K562 (cell line): Measurements from ENCODE around the gene POLRMT. TPM values are rescaled to one million over a fixed set of nuclear protein-coding genes. Genes with fewer than 3 reads are reported as not detected.

ENCODE experiments used
- ATAC-seq: fragments of 200-7000 bp; cut with Tn5 transposase; 3 replicates; pipeline ENCODE4 v1.9.1; 2020; ENCODE audit warnings: moderate library complexity
- BruUV-seq: library from RNA; stranded (reverse); fragments of 400-500 nt; replicated peaks from 2 replicates; lab custom pipeline; 2021; lab: Mats Ljungman, UMichigan
- CTCF ChIA-PET: fragments of 300-600 bp; formaldehyde crosslinking; extraction: SDS; loops from one replicate; lab custom pipeline; 2021; ENCODE audit warnings: low intra/inter-chr PET ratio; lab: Yijun Ruan, JAX
- POLR2A ChIA-PET: fragments of 300-600, 350-650 bp; sonication (Branson Sonifier 250); formaldehyde crosslinking; extraction: SDS; loops from one replicate; lab custom pipeline; 2021; ENCODE audit warnings: antibody characterized with exemption, inconsistent platforms; lab: Yijun Ruan, JAX
- DNase-seq, 4 experiments: peaks; one replicate each; pipeline versions ENCODE4 v3.0.0 to v3.0.0-alpha.2; 2011 to 2018; ENCODE audit warnings: low spot score in 3 of 4, mixed read lengths in 3 of 4; ENCODE audit errors: extremely low read depth in 1 of 4
- FAIRE-seq: peaks from 2 replicates; lab custom pipeline; 2011; peaks lifted over from hg19 to GRCh38; lab: Jason Lieb, UNC
- H2AFZ ChIP-seq: 2 replicates; pipeline ENCODE4 v1.6.0; 2011; ENCODE audit warnings: low read depth, low read length, control low read depth, inconsistent platforms
- H3K27ac ChIP-seq: fragments of 200-600 bp; 3 replicates; pipeline ENCODE4 v1.8.0; 2011; ENCODE audit warnings: low read depth, mild to moderate bottlenecking, control low read depth, inconsistent platforms, low read length, moderate library complexity, mixed read lengths; ENCODE audit errors: extremely low read depth
- H3K27me3 ChIP-seq, 2 experiments: fragments of 300-600 bp in 1 of 2; 2 replicates in 1 of 2; 3 replicates in 1 of 2; pipeline versions ENCODE4 v1.6.0 to v1.8.0; 2011; ENCODE audit warnings: inconsistent platforms in 2 of 2, low read length in 2 of 2, mild to moderate bottlenecking in 1 of 2, mixed read lengths in 1 of 2, moderate library complexity in 1 of 2; ENCODE audit not compliant: control insufficient read depth in 2 of 2, insufficient read depth in 2 of 2
- H3K36me3 ChIP-seq: fragments of 300-600 bp; 3 replicates; pipeline ENCODE4 v1.8.0; 2011; ENCODE audit warnings: mild to moderate bottlenecking, low read length, inconsistent platforms; ENCODE audit not compliant: control insufficient read depth, insufficient read depth
- H3K4me1 ChIP-seq, 2 experiments: fragments of 200-600 bp in 1 of 2; replicated peaks in 1 of 2; 2 replicates in 1 of 2; 3 replicates in 1 of 2; pipeline versions ENCODE4 v1.5.1 to v1.8.0; 2011; ENCODE audit warnings: inconsistent platforms in 2 of 2, low read length in 2 of 2, mild to moderate bottlenecking in 1 of 2, mixed read lengths in 1 of 2, moderate library complexity in 1 of 2; ENCODE audit not compliant: control insufficient read depth in 2 of 2, insufficient read depth in 2 of 2
- H3K4me2 ChIP-seq: 2 replicates; pipeline ENCODE4 v1.6.1; 2011; ENCODE audit warnings: low read length, control low read depth, inconsistent platforms, mixed read lengths; ENCODE audit not compliant: insufficient read depth
- H3K4me3 ChIP-seq: fragments of 200-600 bp; sonication (generic), shearing (Covaris generic); 2 replicates; pipeline ENCODE4 v1.5.1; 2016; ENCODE audit warnings: control low read depth, inconsistent platforms
- H3K79me2 ChIP-seq: fragments of 200-600 bp; 3 replicates; pipeline ENCODE4 v1.8.0; 2011; ENCODE audit warnings: low read length, inconsistent platforms; ENCODE audit not compliant: control insufficient read depth, insufficient read depth
- H3K9ac ChIP-seq, 2 experiments: 2 replicates each; pipeline versions ENCODE4 v1.6.0 to v1.6.1; 2011; ENCODE audit warnings: low read depth in 2 of 2, low read length in 2 of 2, control low read depth in 1 of 2, inconsistent platforms in 1 of 2, mild to moderate bottlenecking in 1 of 2, mixed read lengths in 1 of 2; ENCODE audit not compliant: insufficient read depth in 1 of 2
- H3K9me1 ChIP-seq: one replicate; pipeline ENCODE4 v1.6.0; 2011; ENCODE audit warnings: inconsistent platforms, mild to moderate bottlenecking, low read length, moderate library complexity; ENCODE audit not compliant: control insufficient read depth, insufficient read depth
- H3K9me3 ChIP-seq: replicated peaks from 2 replicates; pipeline ENCODE4 v1.5.1; 2011; ENCODE audit warnings: low read depth, low read length, inconsistent platforms; ENCODE audit not compliant: control insufficient read depth, insufficient read depth
- H4K20me1 ChIP-seq: replicated peaks from 2 replicates; pipeline ENCODE4 v1.6.1; 2011; ENCODE audit warnings: low read length, inconsistent platforms, mixed read lengths; ENCODE audit not compliant: control insufficient read depth, insufficient read depth
- CHD1 ChIP-seq: fragments of 200-600 bp; sonication (generic); IDR thresholded peaks from one replicate; pipeline ENCODE4 v1.6.1; 2012; ENCODE audit warnings: mild to moderate bottlenecking, moderate library complexity, low read length, inconsistent platforms
- CTCF ChIP-seq, 3 experiments: IDR thresholded peaks in 2 of 3; conservative IDR thresholded peaks in 1 of 3; 2 replicates each; pipeline ENCODE4 v1.5.1; 2011 to 2012; ENCODE audit warnings: low read length in 3 of 3, mild to moderate bottlenecking in 3 of 3, control low read depth in 2 of 3, improper control_type of control experiment in 1 of 3, inconsistent platforms in 1 of 3, low read depth in 1 of 3, mixed read lengths in 1 of 3, moderate library complexity in 1 of 3; ENCODE audit not compliant: insufficient read depth in 2 of 3
- E2F4 ChIP-seq: sonication (generic); formaldehyde crosslinking; IDR thresholded peaks from 2 replicates; pipeline ENCODE4 v1.8.0; 2022; ENCODE audit warnings: mild to moderate bottlenecking, low read depth, missing genetic modification reagents
- ELK1 ChIP-seq: sonication (generic); formaldehyde crosslinking; IDR thresholded peaks from 2 replicates; pipeline ENCODE4 v1.8.1; 2022; ENCODE audit warnings: missing genetic modification reagents
- ETV6 ChIP-seq, 3 experiments: fragments of 150-350 bp in 1 of 3; sonication (generic) in 1 of 3; formaldehyde crosslinking in 1 of 3; IDR thresholded peaks; 2 replicates each; pipeline versions ENCODE4 v1.6.1 to v1.8.0; 2014 to 2022; ENCODE audit warnings: borderline replicate concordance in 2 of 3, low read depth in 2 of 3, antibody characterized with exemption in 1 of 3, low read length in 1 of 3, mild to moderate bottlenecking in 1 of 3, missing genetic modification reagents in 1 of 3
- FOXP4 ChIP-seq: sonication (generic); formaldehyde crosslinking; IDR thresholded peaks from 2 replicates; pipeline ENCODE4 v1.8.0; 2022; ENCODE audit warnings: mild to moderate bottlenecking, missing genetic modification reagents, borderline replicate concordance
- ZBTB34 ChIP-seq: fragments of 250-450 bp; sonication (Bioruptor Pico); IDR thresholded peaks from 2 replicates; pipeline ENCODE4 v1.8.0; 2021; ENCODE audit warnings: mild to moderate bottlenecking, moderate library complexity
- ZNF23 ChIP-seq: fragments of 250-450 bp; sonication (Bioruptor Pico); IDR thresholded peaks from 2 replicates; pipeline ENCODE4 v1.4.0; 2020; ENCODE audit warnings: mild to moderate bottlenecking
- ZNF384 ChIP-seq: IDR thresholded peaks from 2 replicates; pipeline ENCODE4 v1.6.1; 2012; ENCODE audit warnings: low read depth, low read length, improper control_type of control experiment
- WGBS: fragments of 100-300 bp; shearing (Covaris generic); methylation state at CpG from one replicate; pipeline ENCODE4 v1.1.6; 2016; ENCODE audit warnings: low coverage, mixed read lengths; ENCODE audit not compliant: insufficient coverage; ENCODE audit errors: missing lambda C conversion rate; 5-methylcytosine and 5-hydroxymethylcytosine counted together
- in situ Hi-C: fragments of 300-500 bp; cut with MboI; formaldehyde crosslinking; loops from 4 replicates; pipeline ENCODE4 v1.15.0; 2018; ENCODE audit warnings: inconsistent platforms, mixed read lengths
- intact Hi-C: fragments of 100-400 bp; cut with micrococcal nuclease; formaldehyde crosslinking; loops from 2 replicates; pipeline ENCODE4 v1.14.2; 2022
- polyA plus RNA-seq, 8 experiments: library from polyadenylated mRNA; depleted of rRNA in 4 of 8; stranded (reverse) in 5 of 8; unstranded in 3 of 8; fragments of >200 nt; fragmentation: Nextera tagmentation in 2 of 8; fragmentation: Illumina TruSeq in 1 of 8; extraction: Ambion mirVana in 2 of 8; extraction: Trizol in 1 of 8; gene quantifications; 2 replicates each; pipeline versions ENCODE4 v1.2.1 to v1.2.3, GENCODE V29; 2011 to 2014; ENCODE audit warnings: inconsistent platforms in 1 of 8, missing spikeins in 1 of 8
- total RNA-seq, 7 experiments: library from RNA; depleted of rRNA in 6 of 7; stranded (reverse); fragments of >200 nt in 6 of 7; fragmentation: Illumina TruSeq in 2 of 7; extraction: Trizol in 2 of 7; gene quantifications; 2 replicates each; pipeline versions ENCODE4 v1.2.1 to v1.2.3, GENCODE V29; 2011 to 2021; ENCODE audit warnings: low replicate concordance in 1 of 7

POLRMT gene
- total and polyA plus RNA-seq, 9 of the 15 experiments (the other 6 are each of a cell fraction or from before 2014, with no cell fraction given): 30.3 to 144 (median 68.0) TPM

GRCh38 chr19:658916-659839, 25.8 kb upstream of the POLRMT start:
- POLR2A ChIA-PET: interaction anchor here (0.5 to 1.5 kb wide), 5 partner anchors 9 to 25 kb away, joined by 3 to 4 read pairs (median 3); no protein-coding TSS in a partner anchor
- no peak for ATAC-seq
- Histone ChIP-seq H3K79me2 (peaks cover 86% of the 10 kb centered on the region), H3K4me3 (no peak overlapping the region), H3K9me3 (peaks cover 5% of the 10 kb centered on the region), H3K9me1 (peaks cover 14% of the 10 kb centered on the region), H3K27me3 (no peaks in the 10 kb centered on the region), H3K9ac (peak overlapping the region in 1 of 2 experiments; percentile 81; a peak in 2 of 4 replicates), H3K27ac (no peak overlapping the region; the same call in 2 of the 3 replicates), H2AFZ (no peak overlapping the region), H3K36me3 (peaks cover 71% of the 10 kb centered on the region; the same call in 2 of the 3 replicates), H4K20me1 (peaks cover 52% of the 10 kb centered on the region), H3K4me2 (no peak overlapping the region), H3K4me1 (peaks cover 19 to 79% of the 10 kb centered on the region in 2 experiments)
- in situ Hi-C loops (no loop called here), intact Hi-C loops (no loop called here)
- no TSS peak for BruUV-seq
- FAIRE-seq: no peak
- DNase-seq: peak in 2 of 4 experiments; percentile 47 to 53
- 91% methylated on average over 29 of the region's 50 CpGs for WGBS
- CTCF ChIA-PET: no interaction called here
- TF ChIP-seq CHD1: no peak
- TF ChIP-seq E2F4: no peak
- no peak for TF ChIP-seq CTCF (IDR thresholded peaks at IDR 0.05 in 2 of 3, conservative IDR thresholded peaks at IDR 0.05 in 1 of 3; ENCODE audit: insufficient read depth in 2 of 3, low read depth in 1 of 3, low read length in 3 of 3)
- no peak for TF ChIP-seq FOXP4 (CRISPR knock-in tag)
- TF ChIP-seq ZNF23 (CRISPR knock-in tag): no peak
- TF ChIP-seq ETV6 (IDR thresholded peaks at IDR 0.05; ENCODE audit: borderline replicate concordance in 1 of 2, low read depth in 2 of 2, low read length in 1 of 2): no peak
- no peak for TF ChIP-seq ETV6 (CRISPR knock-in tag; IDR thresholded peaks at IDR 0.05; ENCODE audit: borderline replicate concordance)
- peak; percentile 32; the same call in 1 of the 2 replicates for TF ChIP-seq ZNF384
- no peak for TF ChIP-seq ELK1 (CRISPR knock-in tag)
- TF ChIP-seq ZBTB34 (CRISPR knock-in tag): no peak
